HEK293 (cell line): Measurements from ENCODE around the gene MRTFA.

Source experiments
- CTCF ChIA-PET: fragments of 350-600 bp; formaldehyde crosslinking; extraction: SDS; loops from one replicate; lab custom pipeline; 2021; ENCODE audit warnings: antibody characterized with exemption; lab: Yijun Ruan, JAX
- POLR2A ChIA-PET: fragments of 300-600 bp; formaldehyde crosslinking; extraction: SDS; loops from one replicate; lab custom pipeline; 2020; ENCODE audit warnings: antibody characterized with exemption, inconsistent platforms; lab: Yijun Ruan, JAX
- H3K27ac ChIP-seq: fragments of 200-500 bp; sonication (Bioruptor generic); 2 replicates; pipeline ENCODE4 v1.5.1; 2014; ENCODE audit warnings: low read depth, low read length, control low read depth, inconsistent platforms; ENCODE audit errors: extremely low read depth
- H3K36me3 ChIP-seq, 2 experiments: fragments of 200-500 bp in 1 of 2; sonication (Bioruptor generic) in 1 of 2; 1 replicate in 1 of 2; 2 replicates in 1 of 2; pipeline ENCODE4 v1.5.1; 2014 to 2017; ENCODE audit warnings: inconsistent platforms in 2 of 2, low read length in 2 of 2; ENCODE audit not compliant: control insufficient read depth in 2 of 2, insufficient read depth in 1 of 2
- H3K4me1 ChIP-seq: fragments of 200-500 bp; sonication (Bioruptor generic); 2 replicates; pipeline ENCODE4 v1.5.1; 2014; ENCODE audit warnings: mild to moderate bottlenecking, low read length, inconsistent platforms; ENCODE audit not compliant: control insufficient read depth, insufficient read depth
- H3K4me3 ChIP-seq: 2 replicates; pipeline ENCODE4 v1.5.1; 2011; ENCODE audit warnings: low read depth, mild to moderate bottlenecking, control low read depth, low read length, moderate library complexity
- H3K9me3 ChIP-seq: fragments of 200-500 bp; sonication (Bioruptor generic); 2 replicates; pipeline ENCODE4 v1.5.1; 2014; ENCODE audit warnings: low read depth, low read length, inconsistent platforms; ENCODE audit not compliant: control insufficient read depth, insufficient read depth
- FEZF1 ChIP-seq: fragments of 450-650 bp; formaldehyde crosslinking; IDR thresholded peaks from 2 replicates; pipeline ENCODE4 v1.5.1; 2016; ENCODE audit warnings: missing biosample characterization, missing genetic modification characterization
- GLIS1 ChIP-seq: fragments of 450-650 bp; formaldehyde crosslinking; IDR thresholded peaks from 2 replicates; pipeline ENCODE4 v1.5.1; 2016; ENCODE audit warnings: missing biosample characterization, missing genetic modification characterization
- KLF1 ChIP-seq: fragments of 450-650 bp; formaldehyde crosslinking; IDR thresholded peaks from 2 replicates; pipeline ENCODE4 v1.5.1; 2016; ENCODE audit warnings: missing biosample characterization, missing genetic modification characterization
- OSR2 ChIP-seq: fragments of 450-650 bp; formaldehyde crosslinking; IDR thresholded peaks from 2 replicates; pipeline ENCODE4 v1.5.1; 2016; ENCODE audit warnings: missing biosample characterization, missing genetic modification characterization
- PRDM2 ChIP-seq: fragments of 450-650 bp; formaldehyde crosslinking; IDR thresholded peaks from 2 replicates; pipeline ENCODE4 v1.5.1; 2016; ENCODE audit warnings: missing biosample characterization, missing genetic modification characterization, borderline replicate concordance
- PRDM6 ChIP-seq: fragments of 450-650 bp; formaldehyde crosslinking; IDR thresholded peaks from 2 replicates; pipeline ENCODE4 v1.5.1; 2017; ENCODE audit warnings: missing biosample characterization, missing genetic modification characterization
- ZBTB6 ChIP-seq: fragments of 450-650 bp; formaldehyde crosslinking; IDR thresholded peaks from 2 replicates; pipeline ENCODE4 v1.5.1; 2017; ENCODE audit warnings: missing biosample characterization, missing genetic modification characterization
- ZFP3 ChIP-seq: fragments of 450-650 bp; formaldehyde crosslinking; IDR thresholded peaks from 2 replicates; pipeline ENCODE4 v1.5.1; 2016; ENCODE audit warnings: low read depth, missing biosample characterization, missing genetic modification characterization
- ZNF138 ChIP-seq: fragments of 450-650 bp; formaldehyde crosslinking; IDR thresholded peaks from 2 replicates; pipeline ENCODE4 v1.5.1; 2016; ENCODE audit warnings: missing biosample characterization, missing genetic modification characterization, borderline replicate concordance
- ZNF362 ChIP-seq: fragments of 450-650 bp; formaldehyde crosslinking; IDR thresholded peaks from 2 replicates; pipeline ENCODE4 v1.5.1; 2016; ENCODE audit warnings: missing biosample characterization, missing genetic modification characterization
- ZNF629 ChIP-seq: fragments of 450-650 bp; formaldehyde crosslinking; IDR thresholded peaks from 2 replicates; pipeline ENCODE4 v1.5.1; 2017; ENCODE audit warnings: missing biosample characterization, missing genetic modification characterization

The MRTFA gene

GRCh38 chr22:40593460-40594273, 42.9 kb downstream of the MRTFA start:
- Histone ChIP-seq H3K4me3 (no peak overlapping the region), H3K4me1 (peaks cover 29% of the 10 kb centered on the region), H3K9me3 (no peaks in the 10 kb centered on the region), H3K36me3 (no peaks in the 10 kb centered on the region), H3K27ac (0 out of 2 replicates have a peak overlapping the region, but pooled peaks have one; percentile 8)
- TF ChIP-seq PRDM6 (tag by site-specific recombination) (peak; percentile 62; the same call in 1 of the 2 replicates), ZFP3 (tag by site-specific recombination) (no peak), PRDM2 (no peak), ZNF138 (tag by site-specific recombination) (no peak), FEZF1 (tag by site-specific recombination) (no peak), OSR2 (tag by site-specific recombination) (peak; percentile 59)
- POLR2A ChIA-PET, result interaction anchor here (0.6 kb wide), 1 partner anchor 16 kb away, joined by 7 read pairs; no protein-coding TSS in a partner anchor
- CTCF ChIA-PET, result no interaction called here

- no peaks in the 10 kb centered on the region for H3K36me3 ChIP-seq
- no peak overlapping the region for H3K27ac ChIP-seq
- ChIA-PET POLR2A (no interaction called here), CTCF (interaction anchor here (0.6 kb wide), 1 partner anchor 57 kb away, joined by 4 read pairs; no protein-coding TSS in a partner anchor)
- no peak overlapping the region for H3K4me3 ChIP-seq
- H3K9me3 ChIP-seq, result no peaks in the 10 kb centered on the region
- peaks cover 19% of the 10 kb centered on the region for H3K4me1 ChIP-seq
- TF ChIP-seq ZBTB6 (tag by site-specific recombination), result no peak
- peak; percentile 14; the same call in 1 of the 2 replicates for TF ChIP-seq GLIS1 (tag by site-specific recombination)
- TF ChIP-seq ZNF629 (tag by site-specific recombination), result no peak
- TF ChIP-seq KLF1 (tag by site-specific recombination), result peak; percentile 59; the same call in 1 of the 2 replicates
- TF ChIP-seq ZNF362 (tag by site-specific recombination), result peak; percentile 93
Measured at GRCh38 chr22:40592352-40593113, 44.0 kb downstream of the MRTFA start.
